Fibroblast of villous mesenchyme (primary cell): ENCODE results near the gene WASF2. TPM values are rescaled to one million over a fixed set of nuclear protein-coding genes. Genes with fewer than 3 reads are reported as not detected.
"Not testable (repeated sequence)": the region's sequence is repeated elsewhere in the genome, so short reads cannot be mapped to it uniquely, and the experiment has no call there.

ENCODE experiments used
- DNase-seq: peaks from one replicate; pipeline ENCODE4 v3.0.0-alpha.2; 2010; ENCODE audit warnings: low read depth
- H3K4me3 ChIP-seq: 2 replicates; pipeline ENCODE4 v1.5.1; 2011; ENCODE audit warnings: low read depth, mild to moderate bottlenecking, low read length
- CTCF ChIP-seq: IDR thresholded peaks from 2 replicates; pipeline ENCODE4 v1.5.1; 2012; ENCODE audit warnings: low read depth, mild to moderate bottlenecking, low read length; ENCODE audit not compliant: insufficient read depth
- total RNA-seq: library from RNA; depleted of rRNA; stranded (reverse); fragments of >200 nt; gene quantifications from 2 replicates; pipeline ENCODE4 v1.2.3, GENCODE V29; 2012

Gene WASF2
- total RNA-seq = 16.0 and 18.7 TPM in 2 replicates

GRCh38 chr1:27489973-27490741 lies at the start of gene WASF2:
Gene WASF2 (minus strand): TSS chr1:27490167. CDS start chr1:27428890, 61,277 bp downstream.
- H3K4me3 ChIP-seq = peak within 1 kb of the TSS; percentile 100
- no peak for TF ChIP-seq CTCF
- DNase-seq = peak; percentile 98

- TF ChIP-seq CTCF = no peak
- peak; percentile 79 for DNase-seq
- H3K4me3 ChIP-seq = no peak overlapping the region
These were observed 48.8 kb upstream of the WASF2 start for GRCh38 chr1:27538793-27539192.

- H3K4me3 ChIP-seq, DNase-seq: not testable (repeated sequence)
These were observed 48.3 kb upstream of the WASF2 start for GRCh38 chr1:27538305-27538676.

- no peak overlapping the region for H3K4me3 ChIP-seq
- no peak for TF ChIP-seq CTCF
- peak; percentile 82 for DNase-seq
These were observed 46.8 kb upstream of the WASF2 start for GRCh38 chr1:27536767-27537166.

- H3K4me3 ChIP-seq = no peak overlapping the region
- no peak for DNase-seq
- no peak for TF ChIP-seq CTCF
These were observed 46.2 kb upstream of the WASF2 start for GRCh38 chr1:27536010-27536757.

GRCh38 chr1:27535386-27535785 lies 45.4 kb upstream of the WASF2 start:
- no peak overlapping the region for H3K4me3 ChIP-seq
- no peak for TF ChIP-seq CTCF
- no peak for DNase-seq

GRCh38 chr1:27531959-27532685 lies 42.2 kb upstream of the WASF2 start:
- no peak for DNase-seq
- no peak for TF ChIP-seq CTCF
- no peak overlapping the region for H3K4me3 ChIP-seq
